Esophagus (tissue), 2 donors: ENCODE measurements around the gene TK1. TPM values are rescaled to one million over a fixed set of nuclear protein-coding genes. Genes with fewer than 3 reads are reported as not detected.

ENCODE experiments used
- H3K27ac ChIP-seq, 2 donors: one replicate each; pipeline ENCODE4 v1.5.1; 2013; ENCODE audit warnings: low read depth in 2 of 2, mild to moderate bottlenecking in 2 of 2, inconsistent platforms in 1 of 2, low read length in 1 of 2, moderate library complexity in 1 of 2
- H3K27me3 ChIP-seq, 2 donors: one replicate each; pipeline ENCODE4 v1.6.1; 2013; ENCODE audit warnings: low read length in 2 of 2, control low read depth in 1 of 2, mild to moderate bottlenecking in 1 of 2; ENCODE audit not compliant: insufficient read depth in 2 of 2, control insufficient read depth in 1 of 2
- H3K36me3 ChIP-seq, 2 donors: one replicate each; pipeline ENCODE4 v1.6.1; 2013; ENCODE audit warnings: low read length in 1 of 2; ENCODE audit not compliant: control insufficient read depth in 2 of 2, insufficient read depth in 2 of 2
- H3K4me1 ChIP-seq, 2 donors: one replicate each; pipeline ENCODE4 v1.6.1; 2013; ENCODE audit warnings: low read length in 1 of 2; ENCODE audit not compliant: control insufficient read depth in 2 of 2, insufficient read depth in 2 of 2
- H3K4me3 ChIP-seq, 2 donors: one replicate each; pipeline ENCODE4 v1.5.1; 2013; ENCODE audit warnings: low read length in 2 of 2, mild to moderate bottlenecking in 2 of 2, low read depth in 1 of 2, moderate library complexity in 1 of 2
- H3K9me3 ChIP-seq, 2 donors: one replicate each; pipeline ENCODE4 v1.6.1; 2013; ENCODE audit warnings: mild to moderate bottlenecking in 2 of 2, low read depth in 1 of 2, low read length in 1 of 2, moderate library complexity in 1 of 2; ENCODE audit not compliant: control insufficient read depth in 2 of 2, insufficient read depth in 1 of 2
- WGBS, 2 donors: extraction: QIAGEN DNeasy Blood & Tissue Kit; methylation state at CpG; one replicate each; pipeline ENCODE4 v1.1.7; 2013; 5-methylcytosine and 5-hydroxymethylcytosine counted together
- polyA plus RNA-seq, 2 donors: library from polyadenylated mRNA; stranded (reverse); fragments of 200-250 nt; gene quantifications; one replicate each; pipeline ENCODE4 v1.2.3, GENCODE V29; 2013
- donor health status: healthy with polysubstance abuse.
- donor health status: Bipolar disorder and iron deficiency.

Gene TK1
- polyA plus RNA-seq, 2 donors: 16.9 to 37.4 TPM

DNA sequence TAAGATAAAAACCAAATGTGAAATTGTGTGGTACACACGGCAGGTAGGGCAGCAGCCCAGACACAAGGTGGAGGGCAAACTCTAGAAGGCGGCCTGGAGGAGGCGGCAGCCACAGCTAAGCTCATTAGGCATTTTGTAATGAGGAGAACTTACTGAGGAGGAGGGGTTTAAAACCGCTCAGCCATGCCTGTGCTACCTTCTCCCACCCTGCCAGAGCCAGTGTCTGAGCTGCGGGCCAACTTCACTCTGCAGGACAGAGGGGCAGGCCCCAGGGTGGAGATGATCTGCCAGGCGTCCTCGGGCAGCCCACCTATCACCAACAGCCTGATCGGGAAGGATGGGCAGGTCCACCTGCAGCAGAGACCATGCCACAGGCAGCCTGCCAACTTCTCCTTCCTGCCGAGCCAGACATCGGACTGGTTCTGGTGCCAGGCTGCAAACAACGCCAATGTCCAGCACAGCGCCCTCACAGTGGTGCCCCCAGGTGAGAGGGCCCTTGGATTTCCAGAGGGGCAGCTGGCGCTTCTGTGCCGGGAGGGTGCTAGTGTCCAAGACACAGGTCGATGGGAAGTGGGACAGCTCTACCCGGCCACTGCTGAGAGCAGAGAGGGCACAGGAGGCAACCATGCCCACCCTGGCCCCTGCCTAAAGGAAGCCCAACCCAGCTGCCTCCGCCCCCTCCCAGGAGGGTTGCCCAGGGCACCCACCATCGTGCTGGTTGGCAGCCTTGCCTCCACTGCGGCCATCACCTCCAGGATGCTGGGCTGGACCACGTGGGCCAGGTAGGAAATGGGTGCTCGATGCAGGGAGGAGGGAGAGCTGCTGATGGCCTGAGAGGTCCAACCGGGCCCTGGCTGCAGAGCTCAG is 22.7 kb downstream of the TK1 start:
- Histone ChIP-seq H3K4me3 (no peak overlapping the region), H3K36me3 (no peaks in the 10 kb centered on the region), H3K9me3 (no peaks in the 10 kb centered on the region), H3K27me3 (no peaks in the 10 kb centered on the region), H3K4me1 (peaks cover under 1 to 10% of the 10 kb centered on the region in 2 donors), H3K27ac (no peak overlapping the region)
- WGBS, 2 donors: 59 to 69% methylated on average over 21 to 22 of the region's 22 CpGs

DNA sequence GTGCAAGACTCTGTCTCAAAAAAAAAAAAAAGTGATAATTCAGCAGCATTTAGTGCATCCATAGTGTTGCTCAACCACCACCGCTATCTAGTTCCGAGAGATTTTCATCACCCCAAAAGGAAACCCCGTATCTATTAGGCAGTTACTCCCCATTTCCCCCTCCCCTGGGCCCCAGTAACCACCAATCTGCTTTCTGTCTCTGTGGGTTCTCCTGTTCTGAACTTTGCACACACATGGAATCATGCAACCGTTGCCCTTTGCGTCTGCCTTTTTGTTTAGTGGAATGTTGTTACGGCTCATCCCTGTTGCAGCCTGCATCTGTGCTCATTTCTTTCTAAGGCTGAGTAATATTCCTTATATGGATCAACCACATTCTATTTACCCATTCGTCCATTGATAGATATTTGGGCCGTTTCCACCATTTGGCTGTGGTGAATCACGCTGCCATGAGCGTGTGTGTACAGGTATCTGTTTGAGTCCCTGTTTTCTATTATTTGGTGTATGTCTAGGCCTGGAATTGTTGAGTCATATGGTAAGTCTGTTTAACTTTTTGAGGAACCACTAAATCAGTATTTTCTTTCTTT is 27.2 kb downstream of the TK1 start:
- no peaks in the 10 kb centered on the region for H3K27me3 ChIP-seq
- 47 to 58% methylated on average over 10 of the region's 10 CpGs for WGBS, 2 donors
- H3K27ac ChIP-seq: peak overlapping the region; percentile 45 to 72
- no peaks in the 10 kb centered on the region for H3K36me3 ChIP-seq
- no peaks in the 10 kb centered on the region for H3K9me3 ChIP-seq
- H3K4me1 ChIP-seq: peaks cover 0 to 6% of the 10 kb centered on the region in 2 donors
- no peak overlapping the region for H3K4me3 ChIP-seq

DNA sequence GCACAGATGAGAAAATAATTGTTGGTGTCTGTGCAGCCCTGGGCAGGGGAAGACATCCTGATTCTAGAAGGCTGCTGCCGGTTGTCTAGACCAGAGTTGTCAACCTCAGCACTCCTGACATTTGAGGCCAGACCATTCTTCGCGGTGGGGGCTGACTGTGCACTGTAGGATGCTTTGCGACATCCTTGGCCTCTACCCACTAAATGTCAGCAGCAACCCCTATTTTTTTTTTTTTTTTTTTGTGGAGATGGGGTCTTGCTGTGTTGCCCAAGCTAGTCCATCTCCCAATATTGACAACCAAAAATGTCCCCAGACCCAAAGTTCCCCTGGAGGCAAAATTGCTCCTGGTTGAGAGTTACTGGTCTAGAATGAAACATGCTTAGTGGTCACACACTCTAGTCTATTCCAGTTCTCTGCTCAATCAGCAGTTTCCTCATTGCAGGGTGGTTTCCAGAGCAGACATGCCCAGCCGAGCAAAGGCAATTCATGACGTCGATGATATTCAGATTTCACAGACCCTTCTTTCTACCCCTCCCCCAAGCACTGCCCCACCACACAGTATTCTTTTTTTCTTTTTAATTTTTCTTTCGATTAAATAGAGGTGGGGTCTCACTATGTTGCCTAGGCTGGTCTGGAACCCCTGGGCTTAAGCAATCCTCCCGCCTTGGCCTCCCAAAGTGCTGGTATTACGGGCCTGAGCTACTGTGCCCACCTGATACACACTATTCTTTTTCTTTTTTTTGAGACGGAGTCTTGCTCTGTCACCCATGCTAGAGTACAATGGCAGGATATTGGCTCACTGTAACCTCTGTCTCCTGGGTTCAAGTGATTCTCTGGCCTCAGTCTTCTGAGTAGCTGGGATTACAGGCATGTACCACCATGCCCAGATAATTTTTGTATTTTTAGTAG is 31.7 kb downstream of the TK1 start:
- H3K4me1 ChIP-seq: peaks cover 0 to 2% of the 10 kb centered on the region in 2 donors
- peak overlapping the region in 1 of 2 donors; percentile 36 for H3K27ac ChIP-seq
- WGBS, 2 donors: 72 to 84% methylated on average over 11 of the region's 11 CpGs
- H3K27me3 ChIP-seq: no peaks in the 10 kb centered on the region
- H3K4me3 ChIP-seq: no peak overlapping the region
- no peaks in the 10 kb centered on the region for H3K9me3 ChIP-seq
- H3K36me3 ChIP-seq: no peaks in the 10 kb centered on the region

DNA sequence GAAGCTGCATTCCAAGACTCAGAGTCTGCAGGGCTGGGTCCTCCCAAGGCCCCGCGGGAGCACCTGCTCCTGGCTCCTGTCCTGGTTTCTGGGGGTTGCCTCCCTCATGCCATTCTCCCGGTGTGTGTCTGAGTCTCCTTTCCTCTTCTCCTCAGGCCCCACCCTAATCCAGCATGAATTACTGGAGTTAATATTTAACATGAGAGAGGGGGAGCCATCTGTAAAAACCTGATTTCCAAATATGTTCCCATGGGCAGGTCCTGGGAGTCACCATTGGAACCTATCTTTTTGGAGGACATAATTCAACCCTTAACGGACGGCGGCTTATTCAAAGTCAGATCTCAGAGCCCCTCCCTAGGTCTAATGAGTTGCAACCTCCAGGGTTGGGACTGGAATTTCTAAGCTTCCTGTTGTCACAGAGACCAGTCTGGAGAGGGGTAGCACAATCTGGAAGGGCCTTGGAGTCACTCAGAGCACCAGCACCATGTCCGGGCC is 35.3 kb downstream of the TK1 start:
- H3K9me3 ChIP-seq: no peaks in the 10 kb centered on the region

DNA sequence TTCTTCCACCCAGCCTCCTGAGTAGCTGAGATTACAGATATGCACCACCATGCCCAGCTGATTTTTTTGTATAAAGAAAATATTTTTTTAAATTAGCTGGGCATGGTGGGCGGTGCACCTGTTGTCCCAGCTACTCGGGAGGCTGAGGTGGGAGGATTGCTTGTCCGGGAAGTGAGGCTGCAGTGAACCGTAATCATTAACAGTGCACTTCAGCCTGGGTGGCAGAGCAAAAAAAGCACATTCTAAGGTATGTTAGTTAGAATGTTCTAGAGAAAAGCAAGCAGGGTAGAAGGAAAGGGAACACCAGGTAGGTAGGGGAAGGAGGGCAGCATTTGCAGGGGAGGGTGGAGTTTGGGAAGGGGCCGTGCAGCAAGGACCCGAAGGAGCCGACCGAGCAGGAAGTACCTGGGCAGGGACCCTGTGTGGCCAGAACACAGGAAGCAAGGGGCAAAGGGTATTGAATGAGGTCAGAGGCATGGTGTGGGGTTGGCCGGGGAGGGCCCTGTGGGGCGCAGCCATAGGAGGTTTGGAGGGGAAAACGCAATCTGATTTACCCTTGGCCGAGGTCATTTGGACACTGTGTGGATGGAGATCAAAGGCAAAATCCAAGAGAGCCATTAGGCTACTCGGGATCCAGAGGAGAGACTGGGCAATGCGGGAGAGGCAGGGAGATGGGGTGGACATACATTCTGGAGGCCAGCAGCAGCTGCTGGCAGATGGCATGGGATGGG is 38.4 kb downstream of the TK1 start:
- Histone ChIP-seq H3K27me3 (no peaks in the 10 kb centered on the region), H3K4me1 (peaks cover 5 to 18% of the 10 kb centered on the region in 2 donors), H3K9me3 (no peaks in the 10 kb centered on the region), H3K27ac (no peak overlapping the region), H3K4me3 (no peak overlapping the region), H3K36me3 (no peaks in the 10 kb centered on the region)
- 76 to 85% methylated on average over 14 of the region's 14 CpGs for WGBS, 2 donors

More for the DNA sequence above, 35.3 kb downstream of the TK1 start:
- Histone ChIP-seq H3K4me3 (no peak overlapping the region), H3K36me3 (no peaks in the 10 kb centered on the region), H3K27ac (peak overlapping the region; percentile 3 to 32), H3K27me3 (no peaks in the 10 kb centered on the region), H3K4me1 (peaks cover 0 to 2% of the 10 kb centered on the region in 2 donors)
- 55 to 58% methylated on average over 7 of the region's 7 CpGs for WGBS, 2 donors

DNA sequence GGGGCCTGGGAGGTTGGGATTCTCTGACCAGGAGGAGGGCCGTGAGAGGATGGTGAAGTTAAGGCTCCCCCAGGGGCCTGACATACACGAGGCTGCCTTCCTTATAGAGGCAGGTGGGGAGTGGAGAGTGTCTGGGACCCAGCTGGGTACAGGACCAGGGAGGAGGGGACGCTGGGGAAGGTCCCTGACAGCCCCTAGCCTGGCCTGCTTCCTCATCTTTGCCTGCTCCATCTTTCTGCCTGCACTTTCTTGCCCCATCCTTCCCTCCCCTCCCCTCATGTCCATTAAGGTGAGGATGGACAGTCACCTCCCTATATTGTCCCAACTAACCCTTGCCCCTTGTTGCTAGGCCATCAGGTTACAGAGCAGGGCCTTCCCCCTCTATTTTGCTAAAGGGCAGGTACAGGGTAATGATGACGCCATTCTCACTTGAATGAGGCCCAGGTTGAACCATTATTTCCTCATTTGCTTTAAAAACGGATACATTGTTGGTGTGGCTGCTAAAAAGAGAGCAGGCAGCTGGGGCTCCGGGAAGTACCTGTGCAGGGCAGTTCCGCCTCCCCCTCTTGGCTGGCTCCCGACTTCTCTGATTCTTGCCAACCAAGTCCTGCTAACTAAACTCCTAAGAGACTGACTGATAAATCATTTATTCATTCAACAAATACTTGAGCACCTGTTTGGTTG is 39.4 kb downstream of the TK1 start:
- Histone ChIP-seq H3K9me3 (no peaks in the 10 kb centered on the region), H3K27me3 (no peaks in the 10 kb centered on the region), H3K36me3 (no peaks in the 10 kb centered on the region), H3K4me3 (no peak overlapping the region), H3K27ac (peak overlapping the region in 1 of 2 donors; percentile 7), H3K4me1 (peaks cover 5 to 20% of the 10 kb centered on the region in 2 donors)
- 51 to 54% methylated on average over 7 to 8 of the region's 8 CpGs for WGBS, 2 donors

DNA sequence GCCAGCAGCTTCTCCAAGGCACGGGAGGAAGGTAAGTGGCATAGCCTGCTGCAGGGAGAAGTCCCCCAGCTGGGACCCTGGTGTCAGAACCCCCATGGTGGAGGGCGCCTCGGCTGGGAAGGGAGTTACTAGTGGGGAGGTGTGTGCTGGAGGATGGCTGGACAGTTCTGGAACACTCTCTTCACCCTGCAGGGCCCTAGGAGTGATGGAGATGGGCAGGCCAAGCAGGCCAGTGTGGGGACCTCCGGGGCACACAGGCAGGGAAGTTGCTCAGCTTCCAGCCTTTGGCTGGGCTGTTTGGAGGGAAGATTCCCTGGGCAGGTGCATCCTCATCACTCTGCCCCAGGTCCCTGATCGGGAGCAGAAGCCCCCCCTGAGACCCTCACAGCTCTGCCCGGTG is 40.0 kb downstream of the TK1 start:
- Histone ChIP-seq H3K4me1 (peaks cover 5 to 21% of the 10 kb centered on the region in 2 donors), H3K4me3 (no peak overlapping the region), H3K27ac (no peak overlapping the region), H3K36me3 (no peaks in the 10 kb centered on the region), H3K9me3 (no peaks in the 10 kb centered on the region), H3K27me3 (no peaks in the 10 kb centered on the region)
- WGBS, 2 donors: 81 to 91% methylated on average over 6 of the region's 6 CpGs

DNA sequence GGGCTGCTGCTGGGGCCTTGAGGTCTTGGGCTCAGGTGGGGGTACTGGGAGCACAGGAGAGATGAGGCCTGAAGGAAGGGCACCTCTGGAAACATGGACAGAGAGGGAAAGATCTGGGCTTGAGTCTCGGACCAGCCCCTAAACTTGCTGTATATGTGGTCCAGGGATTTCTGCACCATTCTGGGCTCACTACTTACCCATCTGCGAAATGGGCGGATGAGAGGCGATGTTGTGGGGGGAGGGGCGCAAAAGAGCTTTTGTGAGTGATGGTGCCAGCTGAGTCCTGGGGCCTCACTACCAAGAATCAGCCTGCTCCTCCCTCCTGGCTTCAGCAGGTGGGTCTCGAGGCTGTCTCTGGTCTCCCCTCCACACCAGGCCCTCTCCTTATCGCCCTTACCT is 40.4 kb downstream of the TK1 start:
- peaks cover 5 to 25% of the 10 kb centered on the region in 2 donors for H3K4me1 ChIP-seq
- H3K27me3 ChIP-seq: no peaks in the 10 kb centered on the region
- H3K4me3 ChIP-seq: no peak overlapping the region
- no peaks in the 10 kb centered on the region for H3K9me3 ChIP-seq
- WGBS, 2 donors: 96 to 97% methylated on average over 7 of the region's 7 CpGs
- H3K36me3 ChIP-seq: no peaks in the 10 kb centered on the region
- no peak overlapping the region for H3K27ac ChIP-seq
